Astrocyte (in vitro differentiated cells and primary cell): ENCODE measurements around the gene TYROBP. TPM values are rescaled to one million over a fixed set of nuclear protein-coding genes. Genes with fewer than 3 reads are reported as not detected.
"Not testable (repeated sequence)": the region's sequence is repeated elsewhere in the genome, so short reads cannot be mapped to it uniquely, and the experiment has no call there.

Source experiments
- DNase-seq: peaks from one replicate; pipeline ENCODE4 v3.0.0-alpha.2; 2010; ENCODE audit warnings: low read depth
- FAIRE-seq: peaks from 2 replicates; lab custom pipeline; 2011; peaks lifted over from hg19 to GRCh38; lab: Jason Lieb, UNC
- H2AFZ ChIP-seq: 2 replicates; pipeline ENCODE4 v1.6.0; 2012; ENCODE audit warnings: low read depth, low read length, inconsistent platforms
- H3K27ac ChIP-seq: 2 replicates; pipeline ENCODE4 v1.5.1; 2011; ENCODE audit warnings: low read depth, low read length, inconsistent platforms
- H3K27me3 ChIP-seq: 2 replicates; pipeline ENCODE4 v1.6.0; 2011; ENCODE audit warnings: low read length, inconsistent platforms; ENCODE audit not compliant: insufficient read depth
- H3K36me3 ChIP-seq: 2 replicates; pipeline ENCODE4 v1.5.1; 2011; ENCODE audit warnings: low read length, inconsistent platforms; ENCODE audit not compliant: insufficient read depth
- H3K4me1 ChIP-seq: 2 replicates; pipeline ENCODE4 v1.5.1; 2011; ENCODE audit warnings: low read length, inconsistent platforms; ENCODE audit not compliant: insufficient read depth
- H3K4me2 ChIP-seq: 2 replicates; pipeline ENCODE4 v1.6.0; 2012; ENCODE audit warnings: low read length, inconsistent platforms
- H3K4me3 ChIP-seq: 2 replicates; pipeline ENCODE4 v1.5.1; 2011; ENCODE audit warnings: low read depth, mild to moderate bottlenecking, low read length, inconsistent platforms; ENCODE audit not compliant: insufficient read depth
- H3K79me2 ChIP-seq: 2 replicates; pipeline ENCODE4 v1.6.0; 2012; ENCODE audit warnings: mild to moderate bottlenecking, low read length, inconsistent platforms; ENCODE audit not compliant: insufficient read depth
- H3K9ac ChIP-seq: 2 replicates; pipeline ENCODE4 v1.6.0; 2012; ENCODE audit warnings: mild to moderate bottlenecking, low read length, inconsistent platforms
- H3K9me3 ChIP-seq: 2 replicates; pipeline ENCODE4 v1.5.1; 2012; ENCODE audit warnings: low read depth, mild to moderate bottlenecking, low read length, inconsistent platforms; ENCODE audit not compliant: insufficient read depth
- H4K20me1 ChIP-seq: 2 replicates; pipeline ENCODE4 v1.6.0; 2012; ENCODE audit warnings: low read length, inconsistent platforms; ENCODE audit not compliant: insufficient read depth
- H3K27ac Mint-ChIP-seq: one replicate; pipeline ENCODE4 v1.8.0; 2021; ENCODE audit warnings: mild to moderate bottlenecking, mixed read lengths; ENCODE audit not compliant: unreplicated experiment
- H3K27me3 Mint-ChIP-seq: one replicate; pipeline ENCODE4 v1.8.0; 2021; ENCODE audit warnings: low read depth, mixed read lengths; ENCODE audit not compliant: unreplicated experiment
- H3K36me3 Mint-ChIP-seq: one replicate; pipeline ENCODE4 v1.8.0; 2021; ENCODE audit warnings: low read depth, mixed read lengths; ENCODE audit not compliant: unreplicated experiment
- H3K4me1 Mint-ChIP-seq: one replicate; pipeline ENCODE4 v1.8.0; 2021; ENCODE audit warnings: low read depth, mixed read lengths; ENCODE audit not compliant: unreplicated experiment
- H3K4me3 Mint-ChIP-seq: one replicate; pipeline ENCODE4 v1.8.0; 2021; ENCODE audit warnings: mild to moderate bottlenecking, moderate library complexity, mixed read lengths; ENCODE audit not compliant: unreplicated experiment
- H3K9me3 Mint-ChIP-seq: one replicate; pipeline ENCODE4 v1.8.0; 2021; ENCODE audit warnings: mild to moderate bottlenecking, mixed read lengths; ENCODE audit not compliant: unreplicated experiment
- EZH2 ChIP-seq: IDR thresholded peaks from 2 replicates; pipeline ENCODE4 v1.6.1; 2012; ENCODE audit warnings: mild to moderate bottlenecking, low read length, inconsistent platforms; ENCODE audit not compliant: insufficient read depth
- total RNA-seq: library from RNA; stranded (reverse); gene quantifications from 2 replicates; pipeline ENCODE4 v1.2.1, GENCODE V29; 2021
- TF ChIP-seq, protein P1 (sequence below): IDR thresholded peaks from 2 replicates; pipeline ENCODE4 v1.5.1; 2011; ENCODE audit warnings: low read depth, mild to moderate bottlenecking, inconsistent platforms, low read length, moderate library complexity; ENCODE audit not compliant: insufficient read depth

The TYROBP gene
- total RNA-seq, 1 donor from 2014 or later = not detected

DNA sequence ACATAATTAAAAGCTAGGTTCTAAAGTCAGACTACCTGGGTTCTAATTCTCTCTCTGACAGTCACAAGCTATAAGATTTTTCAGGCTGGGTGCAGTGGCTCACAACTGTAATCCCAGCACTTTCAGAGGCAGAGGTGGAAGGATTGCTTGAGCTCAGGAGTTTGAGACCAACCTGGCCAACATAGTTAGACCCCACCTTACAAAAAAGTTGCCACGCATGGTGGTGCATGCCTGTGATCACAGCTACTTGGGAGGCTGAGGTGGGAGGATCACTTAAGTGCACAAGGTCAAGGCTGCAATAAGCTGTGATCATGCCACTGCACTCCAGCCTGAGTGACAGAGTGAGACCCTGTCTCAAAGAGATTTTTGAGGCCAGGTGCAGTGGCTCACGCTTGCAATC lies 13.8 kb downstream of the TYROBP start:
- TF ChIP-seq EZH2 = no peak
- TF ChIP-seq, protein P1, sequence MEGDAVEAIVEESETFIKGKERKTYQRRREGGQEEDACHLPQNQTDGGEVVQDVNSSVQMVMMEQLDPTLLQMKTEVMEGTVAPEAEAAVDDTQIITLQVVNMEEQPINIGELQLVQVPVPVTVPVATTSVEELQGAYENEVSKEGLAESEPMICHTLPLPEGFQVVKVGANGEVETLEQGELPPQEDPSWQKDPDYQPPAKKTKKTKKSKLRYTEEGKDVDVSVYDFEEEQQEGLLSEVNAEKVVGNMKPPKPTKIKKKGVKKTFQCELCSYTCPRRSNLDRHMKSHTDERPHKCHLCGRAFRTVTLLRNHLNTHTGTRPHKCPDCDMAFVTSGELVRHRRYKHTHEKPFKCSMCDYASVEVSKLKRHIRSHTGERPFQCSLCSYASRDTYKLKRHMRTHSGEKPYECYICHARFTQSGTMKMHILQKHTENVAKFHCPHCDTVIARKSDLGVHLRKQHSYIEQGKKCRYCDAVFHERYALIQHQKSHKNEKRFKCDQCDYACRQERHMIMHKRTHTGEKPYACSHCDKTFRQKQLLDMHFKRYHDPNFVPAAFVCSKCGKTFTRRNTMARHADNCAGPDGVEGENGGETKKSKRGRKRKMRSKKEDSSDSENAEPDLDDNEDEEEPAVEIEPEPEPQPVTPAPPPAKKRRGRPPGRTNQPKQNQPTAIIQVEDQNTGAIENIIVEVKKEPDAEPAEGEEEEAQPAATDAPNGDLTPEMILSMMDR = no peak
- Mint-ChIP-seq H3K27me3 (no peaks in the 10 kb centered on the region), H3K9me3 (no peaks in the 10 kb centered on the region), H3K27ac (no peak overlapping the region), H3K36me3 (peaks cover 9% of the 10 kb centered on the region), H3K4me1 (peaks cover 2% of the 10 kb centered on the region), H3K4me3 (no peak overlapping the region)
- H3K27me3 ChIP-seq = no peaks in the 10 kb centered on the region
- H3K36me3 ChIP-seq = peaks cover 6% of the 10 kb centered on the region
- H3K79me2 ChIP-seq = peaks cover 4% of the 10 kb centered on the region
- peaks cover 4% of the 10 kb centered on the region for H4K20me1 ChIP-seq
- H3K27ac ChIP-seq = no peak overlapping the region
- peaks cover 4% of the 10 kb centered on the region for H3K4me1 ChIP-seq
- no peak for DNase-seq
- H2AFZ ChIP-seq = no peak overlapping the region
- FAIRE-seq = no peak
- no peak overlapping the region for H3K4me2 ChIP-seq
- no peaks in the 10 kb centered on the region for H3K9me3 ChIP-seq
- H3K9ac ChIP-seq = no peak overlapping the region
- no peak overlapping the region for H3K4me3 ChIP-seq

DNA sequence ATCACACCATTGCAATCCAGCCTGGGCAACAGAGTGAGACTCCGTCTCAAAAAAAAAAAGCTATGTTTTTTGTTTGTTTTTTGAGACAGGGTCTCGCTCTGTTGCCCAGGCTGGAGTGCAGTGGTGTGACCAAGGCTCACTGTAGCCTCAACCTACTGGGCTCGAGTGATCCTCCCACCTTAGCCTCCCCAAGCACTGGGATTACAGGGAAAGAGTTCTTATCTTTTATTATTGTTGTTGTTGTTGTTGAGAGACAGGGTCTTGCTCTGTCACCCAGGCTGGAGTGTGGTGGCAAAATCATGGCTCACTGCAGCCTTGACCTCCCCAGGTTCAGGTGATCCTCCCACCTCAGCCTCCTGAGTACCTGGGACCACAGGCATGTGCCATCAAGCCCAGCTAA lies 16.3 kb downstream of the TYROBP start:
- H3K4me2 ChIP-seq, FAIRE-seq: not testable (repeated sequence)

DNA sequence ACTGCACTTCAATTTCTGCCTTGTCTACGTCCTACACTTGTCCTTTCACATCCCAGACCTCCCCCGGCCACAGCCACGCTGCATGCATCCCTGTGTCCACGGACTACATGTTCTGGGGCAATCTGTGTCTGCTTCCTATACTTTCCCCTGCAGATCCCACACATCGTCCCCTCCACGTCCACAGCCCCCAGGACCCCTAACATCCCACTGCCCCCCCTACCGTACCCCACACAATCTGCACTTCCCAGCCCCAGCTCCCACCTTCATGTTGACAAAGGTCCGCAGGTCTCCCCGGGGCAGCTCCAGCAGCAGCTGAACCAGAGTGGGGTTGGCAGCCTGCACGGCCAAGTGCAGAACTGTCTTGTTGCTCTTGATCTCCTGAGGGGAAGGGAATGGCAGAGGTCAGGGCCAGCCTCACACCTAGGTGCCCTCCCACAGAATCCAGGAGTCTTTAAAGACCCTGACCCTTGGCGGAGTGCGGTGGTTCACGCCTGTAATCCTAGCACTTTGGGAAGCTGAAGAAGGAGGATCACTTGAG lies 17.9 kb downstream of the TYROBP start:
- H3K27me3 Mint-ChIP-seq = no peaks in the 10 kb centered on the region
- H3K27ac Mint-ChIP-seq = no peak overlapping the region
- H3K36me3 ChIP-seq = peaks cover 5% of the 10 kb centered on the region
- no peaks in the 10 kb centered on the region for H3K4me1 ChIP-seq
- no peaks in the 10 kb centered on the region for H3K9me3 Mint-ChIP-seq
- H3K9ac ChIP-seq = no peak overlapping the region
- H3K36me3 Mint-ChIP-seq = peaks cover 26% of the 10 kb centered on the region
- peaks cover 5% of the 10 kb centered on the region for H4K20me1 ChIP-seq
- H3K9me3 ChIP-seq = no peaks in the 10 kb centered on the region
- H3K27me3 ChIP-seq = no peaks in the 10 kb centered on the region
- no peak for FAIRE-seq
- no peak overlapping the region for H3K4me3 Mint-ChIP-seq
- H3K4me1 Mint-ChIP-seq = peaks cover 2% of the 10 kb centered on the region
- H3K79me2 ChIP-seq = no peaks in the 10 kb centered on the region
- TF ChIP-seq, protein P1 = no peak
- TF ChIP-seq EZH2 = no peak
- DNase-seq = no peak
- H2AFZ ChIP-seq = no peak overlapping the region
- H3K27ac ChIP-seq = no peak overlapping the region
- no peak overlapping the region for H3K4me2 ChIP-seq
- no peak overlapping the region for H3K4me3 ChIP-seq

More for the DNA sequence above, 16.3 kb downstream of the TYROBP start:
- H3K4me1 Mint-ChIP-seq, H3K4me3 Mint-ChIP-seq, H3K27me3 ChIP-seq, H3K27ac Mint-ChIP-seq, H3K4me1 ChIP-seq, H3K4me3 ChIP-seq, H3K9ac ChIP-seq, H3K27ac ChIP-seq, H3K9me3 ChIP-seq, H2AFZ ChIP-seq, H3K36me3 ChIP-seq, H3K9me3 Mint-ChIP-seq, H3K27me3 Mint-ChIP-seq, H3K79me2 ChIP-seq, H4K20me1 ChIP-seq, DNase-seq: not testable (repeated sequence)
- H3K36me3 Mint-ChIP-seq = peaks cover 22% of the 10 kb centered on the region
